Naive thymus-derived CD4-positive, alpha-beta T cell (primary cell): ENCODE results near the gene SLC2A6. TPM values are rescaled to one million over a fixed set of nuclear protein-coding genes. Genes with fewer than 3 reads are reported as not detected.

ENCODE experiments used
- ATAC-seq: fragments of 150-1000 bp; cut with Tn5 transposase; 2 replicates; pipeline ENCODE4 v1.10.0; 2021; ENCODE audit warnings: mild to moderate bottlenecking, moderate library complexity
- CTCF ChIA-PET: fragments of 350-600 bp; sonication (Branson Sonifier 250); formaldehyde crosslinking; loops from one replicate; lab custom pipeline; 2021; ENCODE audit warnings: antibody characterized with exemption; lab: Charles Lee
- POLR2A ChIA-PET: fragments of 350-600 bp; sonication (Branson Sonifier 250); formaldehyde crosslinking; loops from one replicate; lab custom pipeline; 2021; ENCODE audit warnings: antibody characterized with exemption, inconsistent platforms; lab: Charles Lee
- DNase-seq, 9 donors: peaks; one replicate each; pipeline versions ENCODE4 v3.0.0 to v3.0.0-alpha.2; 2020 to 2022; ENCODE audit warnings: mixed read lengths in 1 of 9
- H3K27ac ChIP-seq: one replicate; pipeline ENCODE4 v1.7.0; 2013; ENCODE audit warnings: mild to moderate bottlenecking, low read depth, low read length, moderate library complexity
- H3K27me3 ChIP-seq, 2 donors: one replicate each; pipeline ENCODE4 v1.7.0; 2013; ENCODE audit warnings: low read length in 2 of 2, mild to moderate bottlenecking in 2 of 2, moderate library complexity in 2 of 2; ENCODE audit not compliant: control insufficient read depth in 2 of 2, insufficient read depth in 2 of 2
- H3K36me3 ChIP-seq, 3 experiments: 1 replicate in 2 of 3; 2 replicates in 1 of 3; pipeline ENCODE4 v1.7.0; 2013; ENCODE audit warnings: low read length in 3 of 3, mild to moderate bottlenecking in 3 of 3, moderate library complexity in 1 of 3; ENCODE audit not compliant: insufficient read depth in 3 of 3, control insufficient read depth in 2 of 3
- H3K4me1 ChIP-seq, 2 donors: one replicate each; pipeline ENCODE4 v1.7.0; 2013; ENCODE audit warnings: low read length in 2 of 2, mild to moderate bottlenecking in 2 of 2, moderate library complexity in 1 of 2; ENCODE audit not compliant: control insufficient read depth in 2 of 2, insufficient read depth in 2 of 2
- H3K4me3 ChIP-seq: 2 replicates; pipeline ENCODE4 v1.7.0; 2013; ENCODE audit warnings: mild to moderate bottlenecking, low read length
- H3K9me3 ChIP-seq, 3 experiments: 1 replicate in 2 of 3; 2 replicates in 1 of 3; pipeline ENCODE4 v1.7.0; 2013; ENCODE audit warnings: low read length in 3 of 3; ENCODE audit not compliant: control insufficient read depth in 2 of 3
- H3K27ac Mint-ChIP-seq, 9 donors: one replicate each; pipeline ENCODE4 v1.8.0; 2020 to 2022; ENCODE audit warnings: mixed read lengths in 9 of 9, mild to moderate bottlenecking in 8 of 9, moderate library complexity in 5 of 9, inconsistent platforms in 2 of 9
- H3K27me3 Mint-ChIP-seq, 5 donors: one replicate each; pipeline ENCODE4 v1.8.0; 2021 to 2022; ENCODE audit warnings: mixed read lengths in 5 of 5, mild to moderate bottlenecking in 1 of 5
- H3K36me3 Mint-ChIP-seq, 5 donors: one replicate each; pipeline ENCODE4 v1.8.0; 2020 to 2022; ENCODE audit warnings: mixed read lengths in 5 of 5, mild to moderate bottlenecking in 3 of 5, inconsistent platforms in 1 of 5
- H3K4me1 Mint-ChIP-seq, 7 donors: one replicate each; pipeline ENCODE4 v1.8.0; 2020 to 2022; ENCODE audit warnings: mixed read lengths in 7 of 7, mild to moderate bottlenecking in 3 of 7, inconsistent platforms in 1 of 7
- H3K4me3 Mint-ChIP-seq, 10 donors: one replicate each; pipeline ENCODE4 v1.8.0; 2020 to 2022; ENCODE audit warnings: mild to moderate bottlenecking in 10 of 10, mixed read lengths in 10 of 10, moderate library complexity in 6 of 10, inconsistent platforms in 2 of 10
- H3K9me3 Mint-ChIP-seq, 11 donors: one replicate each; pipeline ENCODE4 v1.8.0; 2020 to 2022; ENCODE audit warnings: mixed read lengths in 11 of 11, mild to moderate bottlenecking in 4 of 11, inconsistent platforms in 1 of 11, moderate library complexity in 1 of 11
- intact Hi-C, 2 donors: fragments of 100-400 bp; cut with micrococcal nuclease; formaldehyde crosslinking; loops; one replicate each; pipeline ENCODE4 v1.15.1; 2023
- polyA plus RNA-seq, 2 donors: library from polyadenylated mRNA; unstranded; fragments of 300-500 nt; fragmentation: Illumina TruSeq; gene quantifications; one replicate each; pipeline ENCODE4 v1.2.3, GENCODE V29; 2021
- total RNA-seq, 6 experiments: library from RNA in 5 of 6; stranded (reverse) in 5 of 6; gene quantifications; 1 replicate in 5 of 6; 2 replicates in 1 of 6; pipeline ENCODE4 v1.2.3 and lab custom pipeline; 2021 to 2026

The SLC2A6 gene
- total and polyA plus RNA-seq, 7 experiments from 2014 or later, result 2.4 to 34.7 (median 3.4) TPM

DNA sequence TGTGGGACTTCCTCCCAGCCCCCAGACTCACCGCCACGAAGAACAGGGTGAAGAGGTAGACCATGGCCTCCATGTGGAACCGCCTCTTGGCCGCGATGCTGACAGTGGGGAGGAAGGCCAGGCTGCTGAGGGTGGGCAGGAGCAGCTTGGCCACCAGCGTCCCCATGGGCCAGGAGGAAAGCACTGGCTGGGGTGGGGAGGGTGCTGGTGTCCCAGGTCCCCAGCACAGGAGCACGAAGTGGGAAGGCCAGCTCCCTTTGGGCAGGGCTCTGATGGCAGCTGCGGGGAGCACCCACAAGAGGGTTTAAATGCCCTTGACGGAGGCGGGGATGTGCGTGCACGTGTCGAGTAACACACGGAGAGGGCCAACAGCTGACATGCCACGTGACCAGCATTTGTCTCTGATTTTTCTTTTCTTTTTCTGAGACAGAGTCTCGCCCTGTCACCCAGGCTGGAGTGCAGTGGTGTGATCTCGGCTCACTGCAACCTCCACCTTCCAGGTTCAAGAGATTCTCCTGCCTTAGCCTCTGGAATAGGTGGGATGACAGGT lies 45.9 kb upstream of the SLC2A6 start, which contains the start of gene MYMK:
Gene MYMK (minus strand): TSS at position 281 of the 550 bp plus-strand sequence. CDS start 115 bp downstream, at position 166.
- peak within 1 kb of the TSS in 3 of 9 donors; percentile 11 to 41 (median 12) for H3K27ac Mint-ChIP-seq
- H3K27me3 Mint-ChIP-seq, result peaks cover 0 to 6% (median 0%) of the 10 kb centered on the region in 5 donors
- Histone ChIP-seq H3K27ac (no peak within 1 kb of the TSS), H3K4me3 (no peak within 1 kb of the TSS), H3K36me3 (no peaks in the 10 kb centered on the region), H3K9me3 (no peaks in the 10 kb centered on the region), H3K27me3 (no peaks in the 10 kb centered on the region), H3K4me1 (peaks cover 0 to 7% of the 10 kb centered on the region in 2 donors)
- DNase-seq (no peak), ATAC-seq (no peak)
- peaks cover 0 to under 1% (median 0%) of the 10 kb centered on the region in 11 donors for H3K9me3 Mint-ChIP-seq
- CTCF ChIA-PET, result interaction anchor here (0.7 kb wide), 1 partner anchor 198 kb away, joined by 5 read pairs; no protein-coding TSS in a partner anchor
- H3K4me1 Mint-ChIP-seq, result peaks cover 0 to 19% (median 9%) of the 10 kb centered on the region in 7 donors
- H3K4me3 Mint-ChIP-seq, result peak within 1 kb of the TSS in 1 of 10 donors; percentile 29
- POLR2A ChIA-PET, result no interaction called here
- no peaks in the 10 kb centered on the region for H3K36me3 Mint-ChIP-seq
- intact Hi-C loops, result no loop called here

- Mint-ChIP-seq H3K27ac (no peak overlapping the region), H3K36me3 (no peaks in the 10 kb centered on the region), H3K27me3 (peaks cover 0 to 6% (median 0%) of the 10 kb centered on the region in 5 donors), H3K4me1 (peaks cover 0 to 19% (median 9%) of the 10 kb centered on the region in 7 donors), H3K9me3 (no peaks in the 10 kb centered on the region), H3K4me3 (peak overlapping the region in 1 of 10 donors; percentile 29)
- Histone ChIP-seq H3K4me3 (no peak overlapping the region), H3K27ac (no peak overlapping the region), H3K27me3 (no peaks in the 10 kb centered on the region), H3K9me3 (no peaks in the 10 kb centered on the region), H3K4me1 (peaks cover 0 to 7% of the 10 kb centered on the region in 2 donors), H3K36me3 (no peaks in the 10 kb centered on the region)
- ChIA-PET POLR2A (no interaction called here), CTCF (interaction anchor here (0.6 kb wide), 1 partner anchor 499 kb away, joined by 3 read pairs; no protein-coding TSS in a partner anchor)
- no peak for DNase-seq
- intact Hi-C loops, result no loop called here
- ATAC-seq, result no peak
Observed at GRCh38 chr9:133524146-133524545, 45.2 kb upstream of the SLC2A6 start.

- no peak overlapping the region for H3K4me3 Mint-ChIP-seq
- no peaks in the 10 kb centered on the region for H3K36me3 Mint-ChIP-seq
- peaks cover 0 to 7% of the 10 kb centered on the region in 2 donors for H3K4me1 ChIP-seq
- H3K27ac Mint-ChIP-seq, result peak overlapping the region in 2 of 9 donors; percentile 6 to 10
- no peak for DNase-seq
- intact Hi-C loops, result no loop called here
- no peaks in the 10 kb centered on the region for H3K36me3 ChIP-seq
- H3K9me3 Mint-ChIP-seq, result no peaks in the 10 kb centered on the region
- peaks cover 0 to 19% (median 9%) of the 10 kb centered on the region in 7 donors for H3K4me1 Mint-ChIP-seq
- peaks cover 0 to 5% (median 0%) of the 10 kb centered on the region in 5 donors for H3K27me3 Mint-ChIP-seq
- H3K27ac ChIP-seq, result no peak overlapping the region
- no peak for ATAC-seq
- no peaks in the 10 kb centered on the region for H3K27me3 ChIP-seq
- no peaks in the 10 kb centered on the region for H3K9me3 ChIP-seq
- POLR2A ChIA-PET, result no interaction called here
- CTCF ChIA-PET, result interaction anchor here (0.7 kb wide), 1 partner anchor 166 kb away, joined by 4 read pairs; no protein-coding TSS in a partner anchor
- H3K4me3 ChIP-seq, result no peak overlapping the region
Observed at GRCh38 chr9:133523106-133523505, 44.2 kb upstream of the SLC2A6 start.

DNA sequence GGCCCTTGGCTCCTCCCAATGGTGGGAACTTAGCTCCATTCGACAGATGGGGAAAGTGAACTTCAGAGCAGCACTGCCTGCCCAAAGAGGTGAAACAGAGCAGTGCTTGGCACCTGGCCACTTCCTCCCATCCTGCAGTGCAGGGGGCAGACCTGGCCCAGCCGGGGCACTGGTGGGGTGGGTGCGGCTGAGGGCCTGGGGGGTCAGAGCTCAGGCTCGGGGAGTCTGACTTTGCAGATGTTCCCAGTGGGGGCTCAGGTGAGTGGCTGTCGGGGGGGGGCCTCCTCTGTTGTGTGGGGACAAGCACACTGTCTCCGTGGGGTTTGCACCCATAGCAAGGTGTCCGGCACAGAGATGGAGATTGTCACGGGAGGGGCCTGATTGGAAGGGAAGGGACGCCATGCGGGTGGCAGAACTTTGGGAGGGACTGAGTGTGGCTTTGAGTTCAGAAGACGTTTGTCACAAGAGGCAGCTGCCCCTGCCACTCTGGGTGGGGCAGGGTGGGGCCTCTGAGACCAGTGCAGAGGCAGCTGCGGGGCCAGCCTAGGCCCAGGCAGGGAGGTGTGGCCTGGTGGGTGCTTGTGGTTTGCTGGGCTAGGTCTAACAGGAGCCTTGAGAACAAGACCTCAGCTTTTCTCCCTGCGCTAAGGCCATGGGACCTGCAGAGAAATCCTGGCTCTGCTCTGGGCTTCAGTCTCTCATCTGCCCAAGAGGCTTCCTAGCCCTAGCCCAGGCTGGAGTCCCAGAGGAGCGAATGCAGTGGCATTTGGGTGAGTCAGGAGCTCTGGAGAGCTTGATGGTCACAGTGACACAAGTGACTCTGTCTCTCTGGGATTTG lies 43.4 kb upstream of the SLC2A6 start:
- ATAC-seq (no peak), DNase-seq (no peak)
- H3K36me3 Mint-ChIP-seq, result no peaks in the 10 kb centered on the region
- no peak overlapping the region for H3K27ac Mint-ChIP-seq
- H3K9me3 Mint-ChIP-seq, result no peaks in the 10 kb centered on the region
- peaks cover 0 to 2% (median 0%) of the 10 kb centered on the region in 5 donors for H3K27me3 Mint-ChIP-seq
- H3K9me3 ChIP-seq, result no peaks in the 10 kb centered on the region
- no peaks in the 10 kb centered on the region for H3K36me3 ChIP-seq
- H3K4me3 ChIP-seq, result no peak overlapping the region
- H3K27ac ChIP-seq, result no peak overlapping the region
- ChIA-PET CTCF (interaction anchor here (0.7 kb wide), 1 partner anchor 165 kb away, joined by 4 read pairs; no protein-coding TSS in a partner anchor), POLR2A (interaction anchor here (0.6 to 0.7 kb wide), 2 partner anchors 19 to 138 kb away, joined by 3 read pairs; no protein-coding TSS in a partner anchor)
- intact Hi-C loops, result no loop called here
- peaks cover 0 to 18% (median 9%) of the 10 kb centered on the region in 7 donors for H3K4me1 Mint-ChIP-seq
- peaks cover 0 to 7% of the 10 kb centered on the region in 2 donors for H3K4me1 ChIP-seq
- no peak overlapping the region for H3K4me3 Mint-ChIP-seq
- H3K27me3 ChIP-seq, result no peaks in the 10 kb centered on the region

GRCh38 chr9:133521122-133522072 lies 42.5 kb upstream of the SLC2A6 start:
- CTCF ChIA-PET, result no interaction called here
- no peak overlapping the region for H3K4me3 ChIP-seq
- no peaks in the 10 kb centered on the region for H3K36me3 Mint-ChIP-seq
- no peak overlapping the region for H3K27ac Mint-ChIP-seq
- POLR2A ChIA-PET, result interaction anchor here (0.6 to 0.7 kb wide), 2 partner anchors 20 to 139 kb away, joined by 3 read pairs; no protein-coding TSS in a partner anchor
- no peaks in the 10 kb centered on the region for H3K27me3 ChIP-seq
- H3K4me1 ChIP-seq, result peaks cover 0 to 2% of the 10 kb centered on the region in 2 donors
- H3K36me3 ChIP-seq, result no peaks in the 10 kb centered on the region
- intact Hi-C loops, result no loop called here
- ATAC-seq (no peak), DNase-seq (no peak)
- H3K9me3 Mint-ChIP-seq, result no peaks in the 10 kb centered on the region
- no peak overlapping the region for H3K27ac ChIP-seq
- no peaks in the 10 kb centered on the region for H3K9me3 ChIP-seq
- no peaks in the 10 kb centered on the region for H3K27me3 Mint-ChIP-seq
- no peak overlapping the region for H3K4me3 Mint-ChIP-seq
- peaks cover 0 to 9% (median 3%) of the 10 kb centered on the region in 7 donors for H3K4me1 Mint-ChIP-seq
